Osteoblast (primary cell): ENCODE measurements around the gene C11orf98. TPM values are rescaled to one million over a fixed set of nuclear protein-coding genes. Genes with fewer than 3 reads are reported as not detected.

Experiments
- DNase-seq: peaks from one replicate; pipeline ENCODE4 v3.0.0; 2011; ENCODE audit warnings: low spot score, mixed read lengths; ENCODE audit not compliant: insufficient read length; ENCODE audit errors: missing footprints
- H2AFZ ChIP-seq: 2 replicates; pipeline ENCODE4 v1.6.0; 2011; ENCODE audit warnings: mild to moderate bottlenecking, low read length
- H3K27ac ChIP-seq: 2 replicates; pipeline ENCODE4 v1.5.1; 2011; ENCODE audit warnings: mild to moderate bottlenecking, low read depth, low read length, moderate library complexity
- H3K27me3 ChIP-seq: 2 replicates; pipeline ENCODE4 v1.6.0; 2012; ENCODE audit warnings: mild to moderate bottlenecking, control low read depth, inconsistent platforms, low read length, moderate library complexity; ENCODE audit not compliant: insufficient read depth
- H3K36me3 ChIP-seq: 2 replicates; pipeline ENCODE4 v1.5.1; 2011; ENCODE audit warnings: mild to moderate bottlenecking, low read length, control low read depth, moderate library complexity; ENCODE audit not compliant: insufficient read depth
- H3K4me1 ChIP-seq: 2 replicates; pipeline ENCODE4 v1.5.1; 2011; ENCODE audit warnings: mild to moderate bottlenecking, low read length, control low read depth, moderate library complexity; ENCODE audit not compliant: insufficient read depth
- H3K4me2 ChIP-seq: 2 replicates; pipeline ENCODE4 v1.6.0; 2011; ENCODE audit warnings: mild to moderate bottlenecking, low read length; ENCODE audit not compliant: insufficient read depth
- H3K4me3 ChIP-seq: fragments of 200-600 bp; sonication (generic); 3 replicates; pipeline ENCODE4 v1.5.1; 2012; ENCODE audit warnings: mild to moderate bottlenecking, low read length, inconsistent platforms; ENCODE audit not compliant: insufficient read depth
- H3K79me2 ChIP-seq: 2 replicates; pipeline ENCODE4 v1.6.0; 2012; ENCODE audit warnings: mild to moderate bottlenecking, low read length, control low read depth, inconsistent platforms; ENCODE audit not compliant: insufficient read depth
- H3K9me3 ChIP-seq: 2 replicates; pipeline ENCODE4 v1.5.1; 2011; ENCODE audit warnings: low read depth, low read length, control low read depth
- H4K20me1 ChIP-seq: 2 replicates; pipeline ENCODE4 v1.6.0; 2012; ENCODE audit warnings: mild to moderate bottlenecking, low read length, control low read depth; ENCODE audit not compliant: insufficient read depth
- total RNA-seq: library from RNA; depleted of rRNA; stranded (reverse); fragments of >200 nt; gene quantifications from 2 replicates; pipeline ENCODE4 v1.2.3, GENCODE V29; 2012
- TF ChIP-seq, protein P1 (sequence below): IDR thresholded peaks from 2 replicates; pipeline ENCODE4 v1.5.1; 2011; ENCODE audit warnings: mild to moderate bottlenecking, low read depth, low read length, moderate library complexity; ENCODE audit errors: extremely low read depth

C11orf98 gene
- total RNA-seq, 1 donor = 17.4 TPM

GRCh38 chr11:62671608-62672389 is 6.8 kb upstream of the C11orf98 start, which contains the start of the genes LBHD1 and UQCC3:
LBHD1 (minus strand) TSS chr11:62672267; CDS start chr11:62670031, 2,236 bp downstream.
UQCC3 (plus strand) TSS chr11:62671673; CDS start chr11:62671746, 73 bp downstream.
- H3K27me3 ChIP-seq = no peaks in the 10 kb centered on the region
- TF ChIP-seq, protein P1, sequence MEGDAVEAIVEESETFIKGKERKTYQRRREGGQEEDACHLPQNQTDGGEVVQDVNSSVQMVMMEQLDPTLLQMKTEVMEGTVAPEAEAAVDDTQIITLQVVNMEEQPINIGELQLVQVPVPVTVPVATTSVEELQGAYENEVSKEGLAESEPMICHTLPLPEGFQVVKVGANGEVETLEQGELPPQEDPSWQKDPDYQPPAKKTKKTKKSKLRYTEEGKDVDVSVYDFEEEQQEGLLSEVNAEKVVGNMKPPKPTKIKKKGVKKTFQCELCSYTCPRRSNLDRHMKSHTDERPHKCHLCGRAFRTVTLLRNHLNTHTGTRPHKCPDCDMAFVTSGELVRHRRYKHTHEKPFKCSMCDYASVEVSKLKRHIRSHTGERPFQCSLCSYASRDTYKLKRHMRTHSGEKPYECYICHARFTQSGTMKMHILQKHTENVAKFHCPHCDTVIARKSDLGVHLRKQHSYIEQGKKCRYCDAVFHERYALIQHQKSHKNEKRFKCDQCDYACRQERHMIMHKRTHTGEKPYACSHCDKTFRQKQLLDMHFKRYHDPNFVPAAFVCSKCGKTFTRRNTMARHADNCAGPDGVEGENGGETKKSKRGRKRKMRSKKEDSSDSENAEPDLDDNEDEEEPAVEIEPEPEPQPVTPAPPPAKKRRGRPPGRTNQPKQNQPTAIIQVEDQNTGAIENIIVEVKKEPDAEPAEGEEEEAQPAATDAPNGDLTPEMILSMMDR = no peak
- peaks cover 53% of the 10 kb centered on the region for H3K79me2 ChIP-seq
- H3K4me3 ChIP-seq = peak within 1 kb of the TSS; percentile 91
- H3K27ac ChIP-seq = peak within 1 kb of the TSS; percentile 87
- peak within 1 kb of the TSS; percentile 98 for H2AFZ ChIP-seq
- H3K36me3 ChIP-seq = peaks cover 39% of the 10 kb centered on the region
- H4K20me1 ChIP-seq = peaks cover 4% of the 10 kb centered on the region
- H3K4me1 ChIP-seq = peaks cover 29% of the 10 kb centered on the region
- peak; percentile 96 for DNase-seq
- H3K9me3 ChIP-seq = no peaks in the 10 kb centered on the region
- H3K4me2 ChIP-seq = peak within 1 kb of the TSS; percentile 94

DNA sequence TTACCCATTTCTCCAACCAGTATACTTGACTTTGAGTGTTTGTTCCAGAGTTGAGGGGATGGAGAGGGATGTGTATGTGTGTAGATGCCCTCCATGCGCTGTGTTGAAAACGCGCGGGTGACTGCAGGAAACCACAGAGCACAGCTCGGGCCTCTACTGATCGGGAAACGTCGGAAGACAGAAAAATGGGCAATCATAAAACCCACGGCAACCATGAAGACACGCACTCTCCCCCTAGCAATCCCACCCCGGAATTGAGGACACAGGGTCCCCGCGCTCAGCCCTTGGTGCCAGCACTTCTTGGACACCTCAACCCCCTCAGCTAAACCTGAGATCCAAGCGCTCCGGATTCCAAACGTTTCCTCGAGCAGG is 6.2 kb upstream of the C11orf98 start:
- Histone ChIP-seq H3K4me1 (peaks cover 35% of the 10 kb centered on the region), H3K36me3 (peaks cover 39% of the 10 kb centered on the region), H3K27me3 (no peaks in the 10 kb centered on the region), H3K4me2 (peak overlapping the region; percentile 94), H3K79me2 (peaks cover 53% of the 10 kb centered on the region), H2AFZ (peak overlapping the region; percentile 98), H3K9me3 (no peaks in the 10 kb centered on the region), H4K20me1 (peaks cover 10% of the 10 kb centered on the region), H3K4me3 (peak overlapping the region; percentile 91), H3K27ac (peak overlapping the region; percentile 87)
- peak; percentile 77 for DNase-seq
- TF ChIP-seq, protein P1 = no peak

DNA sequence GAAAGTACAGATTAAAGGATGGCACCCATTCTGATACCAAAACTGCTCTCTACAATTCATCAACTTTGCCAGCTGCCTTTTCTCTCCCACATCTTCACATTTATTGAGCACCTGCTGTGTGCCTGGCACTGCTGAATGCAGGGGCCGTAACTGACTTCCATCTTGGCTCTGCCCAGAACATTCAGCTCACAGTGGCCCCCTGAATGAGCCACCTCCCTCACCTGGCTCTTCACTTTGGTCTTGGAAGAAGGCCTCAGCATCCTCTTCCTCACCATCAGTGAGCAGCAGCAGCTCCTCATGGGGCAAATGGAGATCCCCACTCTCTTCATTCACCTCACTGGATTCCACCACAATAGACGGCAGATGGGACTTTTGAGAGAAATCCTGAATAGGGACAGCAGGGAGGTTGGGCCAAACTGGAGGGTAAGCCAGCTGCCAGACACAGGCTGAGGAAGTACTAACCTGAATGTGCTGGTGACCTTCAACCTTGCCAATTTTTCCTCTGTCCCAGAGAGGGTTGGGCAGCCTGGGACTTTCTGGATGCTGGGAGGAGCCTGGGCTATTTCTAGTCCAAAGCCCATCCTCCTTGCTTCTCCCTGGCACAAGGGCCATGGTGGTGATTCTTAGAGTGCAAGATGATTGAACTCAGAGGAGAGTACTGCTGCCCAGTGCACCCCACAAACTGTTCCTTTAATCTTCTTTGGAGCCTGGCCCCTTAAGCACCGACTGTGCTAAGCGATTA is 4.6 kb upstream of the C11orf98 start:
- Histone ChIP-seq H3K79me2 (peaks cover 62% of the 10 kb centered on the region), H3K4me2 (peak overlapping the region; percentile 23), H3K4me3 (no peak overlapping the region), H3K27me3 (no peaks in the 10 kb centered on the region), H3K9me3 (no peaks in the 10 kb centered on the region), H3K27ac (no peak overlapping the region), H2AFZ (no peak overlapping the region), H4K20me1 (peaks cover 14% of the 10 kb centered on the region), H3K36me3 (peaks cover 38% of the 10 kb centered on the region), H3K4me1 (peaks cover 38% of the 10 kb centered on the region)
- TF ChIP-seq, protein P1 = no peak
- peak; percentile 84 for DNase-seq

GRCh38 chr11:62667460-62667859 is 2.5 kb upstream of the C11orf98 start:
- H3K4me2 ChIP-seq = peak overlapping the region; percentile 91
- H3K79me2 ChIP-seq = peaks cover 53% of the 10 kb centered on the region
- no peaks in the 10 kb centered on the region for H3K9me3 ChIP-seq
- peaks cover 14% of the 10 kb centered on the region for H4K20me1 ChIP-seq
- DNase-seq = no peak
- H3K4me1 ChIP-seq = peaks cover 34% of the 10 kb centered on the region
- no peak overlapping the region for H2AFZ ChIP-seq
- TF ChIP-seq, protein P1 = no peak
- H3K4me3 ChIP-seq = no peak overlapping the region
- H3K27ac ChIP-seq = no peak overlapping the region
- H3K27me3 ChIP-seq = no peaks in the 10 kb centered on the region
- H3K36me3 ChIP-seq = peaks cover 29% of the 10 kb centered on the region
